NCI-H1048 (cell line): Measurements from ENCODE around the gene FIGN.

Experiments used
- DNase-seq: peaks from one replicate; lab custom pipeline; 2025; lab: John Stamatoyannopoulos, UW

Gene FIGN

DNA sequence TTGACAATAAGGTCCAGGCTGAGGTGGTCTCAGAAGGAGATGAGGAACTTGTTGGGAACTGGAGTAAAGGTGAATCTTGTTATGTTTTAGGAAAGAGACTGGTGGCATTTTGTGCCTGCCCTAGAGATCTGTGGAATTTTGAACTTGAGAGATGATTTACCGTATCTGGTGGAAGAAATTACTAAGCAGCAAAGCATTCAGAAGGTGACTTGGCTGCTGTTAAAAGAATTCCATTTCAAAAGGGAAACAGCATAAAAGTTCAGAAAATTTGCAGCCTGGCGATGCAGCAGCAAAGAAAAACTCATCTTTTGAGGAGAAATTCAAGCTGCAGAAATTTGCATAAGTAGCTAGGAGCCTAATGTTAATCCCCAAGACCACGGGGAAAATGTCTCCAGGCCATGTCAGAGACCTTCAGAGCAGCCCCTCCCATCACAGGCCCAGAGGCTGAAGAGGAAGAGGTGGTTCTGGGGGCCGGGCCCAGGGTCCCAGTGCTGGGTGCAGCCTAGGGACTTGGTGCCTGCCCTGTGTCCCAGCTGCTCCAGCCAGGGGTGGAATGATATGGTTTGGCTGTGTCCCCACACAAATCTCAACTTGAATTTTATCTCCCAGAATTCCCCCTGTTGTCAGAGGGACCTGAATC, 73.5 kb downstream of the FIGN start:
- DNase-seq, result no peak

DNA sequence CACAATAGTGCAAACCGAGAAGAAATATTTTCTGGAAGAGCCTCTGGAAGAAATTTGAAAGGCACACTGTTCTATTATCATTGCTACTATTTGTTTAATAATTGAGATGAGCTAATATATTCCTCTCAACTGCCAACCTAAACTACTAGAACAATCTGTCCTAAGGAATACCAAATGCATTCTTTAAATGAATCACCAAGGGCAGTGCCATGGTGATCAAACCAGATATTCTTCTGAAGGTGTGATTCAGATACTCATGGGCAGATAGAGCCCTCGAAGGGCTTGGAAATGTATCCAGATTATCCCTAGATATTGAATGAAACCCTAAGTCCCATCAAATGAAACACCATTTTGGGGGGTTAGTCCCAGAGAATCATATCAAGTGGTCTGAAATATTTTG, 76.6 kb downstream of the FIGN start:
- DNase-seq, result no peak

DNA sequence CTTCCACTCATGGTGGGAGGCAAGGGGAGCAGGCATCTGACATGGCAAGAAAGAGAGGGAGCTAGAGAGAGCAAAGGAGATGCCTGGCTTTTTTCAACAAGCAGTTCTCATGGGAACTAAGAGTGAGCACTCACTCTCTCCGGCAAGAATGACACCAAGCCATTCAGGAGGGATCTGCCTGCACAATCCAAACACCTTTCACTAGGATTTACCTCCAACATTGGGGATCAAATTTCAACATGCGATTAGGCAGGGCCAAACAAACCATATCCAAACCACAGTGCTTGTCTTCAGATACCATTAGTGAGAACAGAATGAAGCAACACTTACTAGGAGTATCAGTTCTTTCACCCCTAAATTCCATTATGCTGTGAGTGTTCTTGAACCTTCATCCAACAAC, 77.3 kb downstream of the FIGN start:
- DNase-seq, result no peak

DNA sequence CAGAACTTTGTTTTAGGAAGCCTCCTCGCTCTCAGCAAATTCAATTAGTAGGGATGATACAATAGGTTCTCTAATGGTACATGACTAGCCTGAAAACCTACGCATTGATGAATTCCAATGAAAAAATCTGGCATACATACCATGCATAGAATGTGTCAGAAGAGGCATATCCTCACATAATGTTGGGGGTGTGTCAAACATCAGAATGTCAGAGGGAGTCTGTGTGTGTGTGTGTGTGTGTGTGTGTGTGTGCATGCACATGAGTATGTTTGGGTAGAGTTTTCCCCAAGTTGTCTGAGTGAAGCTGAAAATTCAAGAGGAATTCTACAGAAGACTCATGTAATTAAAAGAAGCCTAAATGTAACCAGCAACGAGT, 78.5 kb downstream of the FIGN start:
- no peak for DNase-seq

DNA sequence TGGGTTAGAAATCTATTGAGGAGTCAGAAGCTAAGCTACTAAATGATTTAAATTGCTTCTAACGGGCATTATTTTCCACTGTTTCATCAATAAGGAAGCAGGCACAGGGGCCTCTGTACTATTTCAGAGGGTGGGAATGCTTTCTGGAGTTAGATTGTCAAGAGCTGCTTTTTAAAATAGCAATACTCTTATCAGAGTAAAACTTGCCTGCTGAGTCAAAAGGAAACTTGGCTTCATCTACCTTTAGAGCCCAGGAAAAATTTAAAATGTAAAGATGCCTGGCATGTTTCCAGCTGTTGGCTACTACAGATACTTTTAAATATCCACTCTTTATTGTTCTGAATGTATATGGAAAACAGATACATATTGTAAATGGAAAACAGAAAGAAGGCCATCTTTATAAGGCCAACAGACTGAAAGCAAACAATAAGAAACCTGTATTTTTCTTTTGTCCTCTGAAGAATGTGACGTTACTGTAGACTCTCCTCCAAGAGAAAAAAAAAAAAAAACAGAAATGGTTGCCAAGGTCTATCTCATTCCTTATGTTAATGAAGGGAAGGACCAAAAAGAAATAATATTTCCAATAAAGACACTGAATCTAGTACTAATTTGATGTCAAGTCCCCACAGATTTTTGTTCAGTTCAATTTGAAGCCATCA, 79.1 kb downstream of the FIGN start:
- DNase-seq, result no peak

DNA sequence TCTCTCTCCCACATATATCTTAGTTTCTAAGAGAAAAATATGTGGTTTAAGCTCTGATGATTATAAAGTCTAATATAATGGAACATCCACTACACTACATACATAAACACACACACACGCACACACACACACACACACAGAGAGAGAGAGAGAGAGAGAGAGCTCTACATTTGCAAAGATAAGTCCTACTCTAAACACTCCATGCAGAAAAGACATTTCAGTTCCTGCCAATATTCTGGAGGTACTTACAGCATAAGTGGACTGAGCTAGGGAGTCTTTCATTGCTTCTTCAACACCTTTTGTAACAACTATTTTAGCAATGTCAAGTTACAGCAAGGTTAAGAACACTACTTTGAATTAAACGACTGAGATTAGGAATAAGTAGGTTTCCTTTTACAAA, 80.1 kb downstream of the FIGN start:
- DNase-seq, result no peak

- no peak for DNase-seq
These were observed 83.1 kb downstream of the FIGN start for GRCh38 chr2:163652751-163653150.

GRCh38 chr2:163649080-163649479, 86.7 kb downstream of the FIGN start:
- DNase-seq, result no peak

GRCh38 chr2:163647300-163647699, 88.5 kb downstream of the FIGN start:
- DNase-seq, result no peak

- DNase-seq, result no peak
These were observed 89.1 kb downstream of the FIGN start for GRCh38 chr2:163646687-163647086.

DNA sequence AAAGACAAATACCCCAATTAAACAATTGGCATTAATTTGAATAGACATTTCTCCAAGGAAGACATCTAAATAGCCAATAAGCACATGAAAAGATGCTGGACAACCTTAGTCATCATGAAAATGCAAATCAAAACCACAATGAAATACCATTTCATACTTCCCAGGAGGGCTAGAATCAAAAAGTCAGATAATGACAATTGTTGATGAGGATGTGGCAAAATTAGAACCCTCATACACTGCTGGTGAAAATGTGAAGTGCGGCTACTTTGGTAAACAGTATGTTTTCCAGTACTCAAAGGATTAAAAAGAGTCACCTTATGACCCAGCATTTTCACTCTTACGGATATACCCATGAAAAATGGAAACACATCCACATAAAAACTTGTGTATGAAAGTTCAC, 91.6 kb downstream of the FIGN start:
- no peak for DNase-seq

- no peak for DNase-seq
These were observed 93.8 kb downstream of the FIGN start for GRCh38 chr2:163641986-163642385.

DNA sequence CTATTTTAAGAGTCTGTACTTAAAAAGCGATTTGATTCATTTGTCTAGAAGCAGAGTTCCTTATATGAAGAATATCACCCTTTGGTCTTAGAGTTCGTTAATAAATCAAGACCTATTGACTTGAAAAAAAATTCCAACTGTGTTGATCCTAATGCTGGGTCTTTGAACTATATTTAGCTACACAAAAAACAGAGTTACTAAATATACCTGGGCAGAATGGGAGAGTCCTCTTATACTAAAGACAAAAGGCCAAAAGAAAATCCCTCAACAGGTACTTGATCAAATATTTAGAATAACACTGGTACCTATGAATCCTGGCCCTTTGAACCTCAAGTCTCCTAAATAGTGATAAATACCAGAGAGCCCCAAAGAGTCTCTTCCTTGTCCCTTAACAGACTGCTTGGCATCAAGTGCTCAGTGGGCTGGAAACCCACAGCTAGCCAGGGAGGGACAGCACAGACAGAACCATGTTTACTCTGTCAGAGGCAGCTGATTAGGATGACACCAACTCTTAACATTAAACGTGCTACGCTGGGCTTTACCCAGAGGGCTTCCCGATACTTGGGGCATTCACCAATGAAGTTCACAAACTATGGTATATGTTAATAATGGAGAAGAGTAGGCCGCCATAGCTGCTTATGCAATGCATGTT, 95.1 kb downstream of the FIGN start:
- no peak for DNase-seq

DNA sequence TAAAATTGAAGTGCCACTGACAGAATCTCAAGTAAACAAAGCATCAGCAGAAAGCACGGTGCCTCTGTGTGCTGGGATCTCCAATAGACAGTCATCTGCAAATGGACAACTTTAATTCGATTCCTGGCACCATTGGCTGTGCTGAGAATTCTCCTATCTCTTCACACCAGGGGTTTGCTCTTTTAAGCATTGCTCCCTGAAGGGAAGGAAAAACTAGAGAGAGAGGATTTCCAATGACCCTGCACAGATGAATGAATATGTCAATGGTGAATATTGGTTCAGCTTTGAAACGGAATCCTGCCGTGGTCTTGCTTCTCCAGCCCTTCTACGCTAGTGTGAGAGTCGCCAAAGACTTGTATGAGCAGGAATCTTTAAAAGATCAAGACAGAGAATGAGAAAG, 97.9 kb downstream of the FIGN start:
- DNase-seq, result no peak

- no peak for DNase-seq
These were observed 102.5 kb downstream of the FIGN start for GRCh38 chr2:163633291-163633690.

GRCh38 chr2:163630836-163631235, 105.0 kb downstream of the FIGN start:
- DNase-seq, result no peak

DNA sequence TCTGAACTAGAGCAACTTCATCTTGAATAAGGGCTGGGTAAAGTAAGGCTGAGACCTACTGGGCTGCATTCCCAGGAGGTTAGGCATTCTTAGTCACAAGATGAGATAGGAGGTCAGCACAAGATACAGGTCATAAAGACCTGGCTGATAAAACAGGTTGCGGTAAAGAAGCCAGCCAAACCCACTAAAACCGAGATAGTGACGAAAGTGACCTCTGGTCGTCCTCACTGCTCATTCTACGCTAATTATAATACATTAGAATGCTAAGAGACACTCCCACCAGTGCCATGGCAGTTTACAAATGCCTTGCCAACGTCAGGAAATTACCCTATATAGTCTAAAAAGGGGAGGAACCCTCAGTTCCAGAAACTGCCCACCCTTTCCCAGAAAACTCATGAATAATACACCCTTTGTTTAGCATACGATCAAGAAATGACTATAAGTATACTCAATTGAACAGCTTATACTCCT, 109.1 kb downstream of the FIGN start:
- no peak for DNase-seq

DNA sequence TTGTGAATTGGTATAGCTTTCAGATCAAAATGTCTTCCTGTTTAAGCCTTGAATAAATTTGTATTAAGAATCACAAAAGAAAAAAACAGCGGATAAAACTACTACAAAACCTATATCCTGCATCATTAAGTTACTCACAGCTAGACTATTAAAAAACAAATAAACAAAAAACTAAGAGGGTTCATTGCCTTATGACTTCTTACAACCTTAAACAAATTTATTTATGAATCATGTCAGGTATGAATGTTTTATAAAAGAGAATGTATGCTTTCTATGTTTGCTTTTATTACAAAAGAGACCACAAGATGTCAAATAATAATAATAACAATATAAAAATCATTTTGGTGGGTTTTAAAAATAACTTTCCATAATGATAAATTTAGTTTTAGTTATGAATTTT, 109.6 kb downstream of the FIGN start:
- no peak for DNase-seq

DNA sequence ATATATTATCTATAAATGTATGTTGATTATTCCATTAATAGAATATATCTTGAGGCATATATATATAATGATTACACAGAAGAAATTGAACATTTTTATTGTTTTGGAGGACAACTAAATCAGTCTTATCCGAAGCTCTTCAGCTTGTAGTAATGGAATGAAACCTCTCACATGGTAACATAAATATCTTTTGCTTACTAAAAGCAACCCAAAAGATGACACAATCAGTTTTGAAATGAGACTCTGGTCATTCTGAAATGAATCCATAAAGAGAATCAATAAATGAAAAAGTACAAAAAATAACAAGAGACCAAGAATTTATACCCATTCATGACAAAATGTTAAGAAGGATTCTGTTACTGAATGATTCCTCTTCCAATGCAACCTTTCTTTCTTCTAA, 110.2 kb downstream of the FIGN start:
- DNase-seq, result no peak

DNA sequence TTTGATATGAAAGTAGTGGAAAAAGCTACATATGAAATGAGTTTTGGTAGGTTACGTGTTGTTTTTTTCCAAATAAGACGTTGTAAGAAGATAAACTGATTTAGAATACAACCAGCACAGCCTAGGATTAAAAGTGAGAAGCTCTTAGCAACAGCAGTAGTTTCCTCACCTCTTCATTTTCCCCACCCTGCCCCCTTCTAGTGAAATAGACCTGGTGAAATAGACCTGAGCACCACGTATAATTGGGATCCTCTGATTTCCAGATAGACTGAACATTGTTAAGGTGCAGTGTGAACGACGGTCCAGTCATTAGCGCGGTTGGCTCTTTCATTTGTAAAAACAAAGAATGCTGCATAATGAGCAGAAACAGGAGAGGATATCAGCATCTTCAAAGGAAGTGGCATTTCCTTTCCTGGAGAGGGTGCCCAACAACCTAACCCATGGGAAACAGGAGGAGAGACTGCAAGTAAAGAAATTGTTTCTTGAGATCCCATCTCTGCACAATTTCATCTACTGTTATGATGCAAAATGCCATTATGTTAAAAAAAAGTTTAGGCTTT, 114.3 kb downstream of the FIGN start:
- no peak for DNase-seq

GRCh38 chr2:163617517-163617916, 118.3 kb downstream of the FIGN start:
- DNase-seq, result no peak

GRCh38 chr2:163613266-163613731, 122.5 kb downstream of the FIGN start:
- no peak for DNase-seq

- DNase-seq, result no peak
These were observed 123.5 kb downstream of the FIGN start for GRCh38 chr2:163612332-163612731.
